Memory B cell (primary cell): ENCODE results near the gene SMIM13.

Experiments
- ATAC-seq: fragments of 150-1000 bp; cut with Tn5 transposase; 2 replicates; pipeline ENCODE4 v1.10.0; 2021; ENCODE audit warnings: low read depth, mild to moderate bottlenecking, moderate library complexity
- DNase-seq, 2 donors: peaks; one replicate each; pipeline ENCODE4 v3.0.0; 2022; ENCODE audit warnings: low spot score in 2 of 2
- H3K27ac Mint-ChIP-seq: one replicate; pipeline ENCODE4 v1.8.0; 2022; ENCODE audit warnings: mild to moderate bottlenecking, moderate library complexity, mixed read lengths
- H3K27me3 Mint-ChIP-seq: one replicate; pipeline ENCODE4 v1.8.0; 2022; ENCODE audit warnings: mixed read lengths
- H3K36me3 Mint-ChIP-seq: one replicate; pipeline ENCODE4 v1.8.0; 2022; ENCODE audit warnings: mild to moderate bottlenecking, mixed read lengths
- H3K4me1 Mint-ChIP-seq: one replicate; pipeline ENCODE4 v1.8.0; 2022; ENCODE audit warnings: mixed read lengths
- H3K4me3 Mint-ChIP-seq: one replicate; pipeline ENCODE4 v1.8.0; 2022; ENCODE audit warnings: mild to moderate bottlenecking, moderate library complexity, mixed read lengths
- H3K9me3 Mint-ChIP-seq: one replicate; pipeline ENCODE4 v1.8.0; 2022; ENCODE audit warnings: mixed read lengths

SMIM13 gene

GRCh38 chr6:11143394-11144371 is 50.0 kb downstream of the SMIM13 start:
- Mint-ChIP-seq H3K4me1 (peaks cover 13% of the 10 kb centered on the region), H3K9me3 (no peaks in the 10 kb centered on the region), H3K4me3 (no peak overlapping the region), H3K27ac (no peak overlapping the region), H3K27me3 (no peaks in the 10 kb centered on the region), H3K36me3 (no peaks in the 10 kb centered on the region)
- DNase-seq (no peak), ATAC-seq (no peak)

DNA sequence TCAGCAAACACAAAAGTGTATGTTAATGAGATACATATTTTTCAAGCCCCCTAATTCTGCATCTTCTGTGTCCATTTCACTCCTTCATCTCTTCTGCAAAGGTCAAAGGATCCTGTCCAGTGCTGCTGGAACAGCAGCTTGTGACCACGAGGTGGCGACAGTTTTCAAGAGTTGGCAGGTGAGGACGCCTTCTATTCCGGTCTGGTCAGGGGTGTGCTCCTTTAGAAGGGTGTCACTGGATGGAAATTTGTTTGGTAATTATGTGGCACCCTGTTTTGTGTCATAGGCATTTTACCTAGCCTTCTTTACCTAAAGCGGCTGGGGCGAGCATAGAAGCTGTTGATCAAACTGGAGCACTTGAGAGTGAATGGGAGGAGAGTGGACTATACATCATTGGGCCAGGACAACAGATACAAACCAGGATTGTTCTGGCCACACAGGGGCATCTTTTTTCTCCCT is 50.8 kb downstream of the SMIM13 start:
- peaks cover 9% of the 10 kb centered on the region for H3K4me1 Mint-ChIP-seq
- H3K27ac Mint-ChIP-seq: no peak overlapping the region
- H3K4me3 Mint-ChIP-seq: no peak overlapping the region
- no peaks in the 10 kb centered on the region for H3K36me3 Mint-ChIP-seq
- H3K27me3 Mint-ChIP-seq: no peaks in the 10 kb centered on the region
- H3K9me3 Mint-ChIP-seq: no peaks in the 10 kb centered on the region
- peak; percentile 83 for ATAC-seq
- DNase-seq: peak; percentile 64 to 66

GRCh38 chr6:11146117-11146826 is 52.6 kb downstream of the SMIM13 start:
- Mint-ChIP-seq H3K4me3 (no peak overlapping the region), H3K27me3 (no peaks in the 10 kb centered on the region), H3K36me3 (no peaks in the 10 kb centered on the region), H3K4me1 (peaks cover 5% of the 10 kb centered on the region), H3K9me3 (no peaks in the 10 kb centered on the region), H3K27ac (peak overlapping the region; percentile 2)
- ATAC-seq (no peak), DNase-seq (no peak)

GRCh38 chr6:11149551-11149950 is 55.9 kb downstream of the SMIM13 start:
- Mint-ChIP-seq H3K27ac (no peak overlapping the region), H3K36me3 (peaks cover 2% of the 10 kb centered on the region), H3K4me3 (no peak overlapping the region), H3K9me3 (no peaks in the 10 kb centered on the region), H3K27me3 (peaks cover 2% of the 10 kb centered on the region), H3K4me1 (peaks cover 9% of the 10 kb centered on the region)
- no peak for ATAC-seq
- no peak for DNase-seq

DNA sequence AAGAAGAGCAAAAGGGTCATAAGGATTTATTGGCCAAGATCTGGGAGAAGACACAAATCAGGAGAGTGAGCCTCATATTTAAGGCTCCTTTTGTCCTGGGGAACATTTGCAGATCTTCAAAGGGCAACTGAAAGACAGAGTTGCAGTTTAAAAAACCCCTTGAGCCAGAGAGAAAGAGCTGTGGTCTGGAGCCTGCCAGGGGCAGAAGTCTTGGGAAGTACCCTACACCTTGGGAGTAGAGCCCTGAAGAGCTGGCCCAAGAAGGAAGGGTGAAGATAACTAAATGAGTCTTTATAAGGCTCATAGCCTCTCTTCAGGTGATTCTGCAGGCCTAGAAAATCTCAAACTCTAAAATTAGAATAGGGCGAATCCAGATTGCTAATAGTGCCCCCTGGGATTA is 57.9 kb downstream of the SMIM13 start:
- ATAC-seq (no peak), DNase-seq (no peak)
- Mint-ChIP-seq H3K27me3 (peaks cover 2% of the 10 kb centered on the region), H3K9me3 (no peaks in the 10 kb centered on the region), H3K27ac (no peak overlapping the region), H3K36me3 (peaks cover 2% of the 10 kb centered on the region), H3K4me1 (peaks cover 9% of the 10 kb centered on the region), H3K4me3 (no peak overlapping the region)

GRCh38 chr6:11152581-11152980 is 58.9 kb downstream of the SMIM13 start:
- Mint-ChIP-seq H3K36me3 (peaks cover 2% of the 10 kb centered on the region), H3K4me3 (no peak overlapping the region), H3K9me3 (no peaks in the 10 kb centered on the region), H3K4me1 (peaks cover 9% of the 10 kb centered on the region), H3K27ac (no peak overlapping the region), H3K27me3 (peaks cover 2% of the 10 kb centered on the region)
- DNase-seq (no peak), ATAC-seq (no peak)

- peaks cover 9% of the 10 kb centered on the region for H3K4me1 Mint-ChIP-seq
- DNase-seq (no peak), ATAC-seq (no peak)
- H3K27me3 Mint-ChIP-seq: peaks cover 2% of the 10 kb centered on the region
- H3K36me3 Mint-ChIP-seq: peaks cover 2% of the 10 kb centered on the region
- H3K9me3 Mint-ChIP-seq: no peaks in the 10 kb centered on the region
- H3K4me3 Mint-ChIP-seq: peak overlapping the region; percentile 89
- peak overlapping the region; percentile 17 for H3K27ac Mint-ChIP-seq
These were observed 59.8 kb downstream of the SMIM13 start for GRCh38 chr6:11153447-11153846.

DNA sequence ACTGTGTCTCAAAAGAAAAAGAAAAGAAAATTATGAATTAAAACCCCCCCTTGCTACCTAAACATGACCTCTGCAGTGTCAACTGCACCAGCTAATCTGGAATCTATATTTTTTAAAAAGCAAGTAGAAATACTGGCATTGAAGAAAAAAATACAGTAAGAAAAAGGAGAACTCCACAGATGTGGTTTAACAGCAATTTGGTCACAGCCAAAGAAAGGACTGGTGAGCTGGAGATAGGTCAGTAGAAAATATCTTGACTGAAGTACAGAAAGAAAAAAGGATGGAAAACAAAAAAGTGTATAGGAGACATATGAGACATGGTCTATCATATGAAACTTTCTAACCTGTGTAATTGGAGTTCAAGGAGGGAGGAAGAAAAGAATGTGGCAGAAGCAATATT is 62.0 kb downstream of the SMIM13 start:
- Mint-ChIP-seq H3K27me3 (peaks cover 2% of the 10 kb centered on the region), H3K36me3 (peaks cover 2% of the 10 kb centered on the region), H3K4me3 (no peak overlapping the region), H3K27ac (no peak overlapping the region), H3K9me3 (no peaks in the 10 kb centered on the region), H3K4me1 (peaks cover 9% of the 10 kb centered on the region)
- DNase-seq (no peak), ATAC-seq (no peak)

- Mint-ChIP-seq H3K9me3 (no peaks in the 10 kb centered on the region), H3K4me1 (no peaks in the 10 kb centered on the region), H3K27ac (no peak overlapping the region), H3K27me3 (no peaks in the 10 kb centered on the region), H3K36me3 (no peaks in the 10 kb centered on the region), H3K4me3 (no peak overlapping the region)
- ATAC-seq (no peak), DNase-seq (no peak)
These were observed 66.6 kb downstream of the SMIM13 start for GRCh38 chr6:11160199-11160598.

GRCh38 chr6:11161031-11161956 is 67.7 kb downstream of the SMIM13 start:
- Mint-ChIP-seq H3K27ac (no peak overlapping the region), H3K36me3 (no peaks in the 10 kb centered on the region), H3K9me3 (no peaks in the 10 kb centered on the region), H3K4me1 (no peaks in the 10 kb centered on the region), H3K27me3 (no peaks in the 10 kb centered on the region), H3K4me3 (no peak overlapping the region)
- no peak for DNase-seq
- ATAC-seq: no peak

DNA sequence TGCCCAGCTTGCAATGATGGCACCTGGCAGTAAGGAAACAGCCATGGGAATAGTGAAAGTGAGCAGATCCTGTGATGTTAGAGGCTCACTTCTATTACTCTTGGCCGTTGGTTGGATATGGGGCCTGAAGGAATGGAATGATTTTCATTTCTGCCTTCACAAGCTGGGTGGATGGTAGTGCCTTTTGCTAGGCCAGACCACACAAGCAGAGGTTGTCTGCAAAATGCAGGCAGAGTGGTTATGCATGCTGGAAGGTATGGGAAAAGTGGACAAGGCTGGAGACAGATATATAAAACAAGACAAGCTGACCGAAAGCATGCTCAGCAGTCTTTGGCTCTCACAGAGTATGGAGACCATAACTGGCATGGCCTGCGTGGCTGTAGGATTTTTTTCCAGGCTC is 68.6 kb downstream of the SMIM13 start:
- no peak overlapping the region for H3K4me3 Mint-ChIP-seq
- H3K36me3 Mint-ChIP-seq: no peaks in the 10 kb centered on the region
- no peak for ATAC-seq
- H3K9me3 Mint-ChIP-seq: no peaks in the 10 kb centered on the region
- H3K27ac Mint-ChIP-seq: no peak overlapping the region
- no peaks in the 10 kb centered on the region for H3K27me3 Mint-ChIP-seq
- H3K4me1 Mint-ChIP-seq: no peaks in the 10 kb centered on the region
- DNase-seq: no peak

DNA sequence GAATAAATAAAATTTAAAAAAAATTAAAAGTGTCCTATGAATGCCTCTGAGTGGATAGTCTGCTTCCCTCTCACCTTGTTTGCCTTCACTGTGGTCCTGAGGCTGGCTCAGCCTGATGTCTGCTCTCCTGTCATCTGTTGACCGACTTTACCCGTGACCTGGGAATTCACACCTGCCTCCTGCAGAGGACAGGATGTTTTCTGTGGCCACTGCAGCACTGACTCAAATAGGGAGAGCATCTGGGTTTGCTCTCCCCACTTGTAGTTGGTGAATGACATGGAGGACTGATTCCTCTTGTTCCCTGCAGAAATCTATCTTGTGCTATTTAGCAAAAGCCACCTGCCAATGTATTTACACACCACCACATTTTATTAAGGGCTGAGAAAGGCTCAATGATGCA is 70.3 kb downstream of the SMIM13 start:
- DNase-seq: no peak
- Mint-ChIP-seq H3K27ac (no peak overlapping the region), H3K36me3 (no peaks in the 10 kb centered on the region), H3K27me3 (no peaks in the 10 kb centered on the region), H3K9me3 (no peaks in the 10 kb centered on the region), H3K4me3 (no peak overlapping the region), H3K4me1 (no peaks in the 10 kb centered on the region)
- no peak for ATAC-seq

DNA sequence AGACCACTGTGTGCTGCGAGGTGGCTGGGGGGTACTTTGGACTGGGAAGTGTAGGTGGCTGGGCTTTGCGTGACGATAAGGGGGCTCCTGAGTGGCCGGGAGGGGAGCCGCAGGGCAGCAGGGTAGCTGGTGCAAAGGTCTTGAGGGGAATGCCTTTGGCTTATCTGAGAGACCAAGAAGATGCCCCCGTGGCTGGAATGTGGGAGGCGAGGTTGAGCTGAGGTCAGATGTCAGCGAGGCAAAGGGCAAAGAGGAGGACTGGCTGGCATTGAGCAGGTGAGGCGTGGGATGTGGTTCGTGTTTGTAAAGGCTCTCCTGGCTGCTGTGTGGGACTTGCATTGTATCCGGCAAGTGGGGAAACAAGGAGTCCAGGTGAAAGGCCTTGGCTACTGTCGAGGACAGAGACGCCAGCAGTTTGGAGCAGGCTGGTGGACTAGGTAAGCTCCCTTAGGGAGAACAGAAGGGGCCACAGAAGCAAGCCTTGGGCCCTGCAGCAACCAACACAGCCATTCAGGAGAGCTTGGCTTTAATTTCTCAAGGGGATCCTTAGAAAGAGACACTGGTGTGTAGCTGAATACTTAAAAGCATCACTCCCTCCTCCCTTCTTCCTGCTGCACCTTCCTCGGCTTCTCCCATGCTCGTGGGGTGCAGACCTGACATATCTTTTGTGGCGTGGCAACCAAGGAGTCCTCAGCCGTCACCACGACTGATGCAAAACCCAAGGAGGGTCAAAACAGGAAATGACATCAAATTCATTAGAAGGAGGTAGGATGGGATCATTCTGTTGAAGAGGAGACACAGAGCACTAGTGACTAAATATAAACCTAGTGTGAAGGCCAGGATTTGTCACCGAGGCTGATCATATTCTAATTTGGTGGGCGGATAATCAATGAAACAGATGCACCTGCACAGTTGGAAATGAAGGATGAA is 71.3 kb downstream of the SMIM13 start:
- H3K27me3 Mint-ChIP-seq: no peaks in the 10 kb centered on the region
- H3K9me3 Mint-ChIP-seq: no peaks in the 10 kb centered on the region
- H3K4me3 Mint-ChIP-seq: no peak overlapping the region
- DNase-seq (no peak), ATAC-seq (no peak)
- H3K36me3 Mint-ChIP-seq: no peaks in the 10 kb centered on the region
- no peak overlapping the region for H3K27ac Mint-ChIP-seq
- H3K4me1 Mint-ChIP-seq: no peaks in the 10 kb centered on the region
